Activated CD8-positive, alpha-beta T cell treated with anti-CD3 and anti-CD28 coated beads for 36 hours (primary cell): ENCODE measurements around the gene LTBP4. TPM values are rescaled to one million over a fixed set of nuclear protein-coding genes. Genes with fewer than 3 reads are reported as not detected.

Experiments
- ATAC-seq: fragments of 200-7000 bp; cut with Tn5 transposase; one replicate; pipeline ENCODE4 v1.10.0; 2021; ENCODE audit warnings: mild to moderate bottlenecking, moderate library complexity
- CTCF ChIA-PET: fragments of 350-600 bp; sonication (Branson Sonifier 250); formaldehyde crosslinking; loops from one replicate; lab custom pipeline; 2021; ENCODE audit warnings: antibody characterized with exemption; lab: Charles Lee
- POLR2A ChIA-PET: fragments of 350-600 bp; sonication (Branson Sonifier 250); formaldehyde crosslinking; loops from one replicate; lab custom pipeline; 2021; ENCODE audit warnings: antibody characterized with exemption; lab: Charles Lee
- DNase-seq: peaks from one replicate; pipeline ENCODE4 v3.0.0-alpha.2; 2020
- H3K27ac Mint-ChIP-seq: one replicate; pipeline ENCODE4 v1.8.0; 2021; ENCODE audit warnings: mild to moderate bottlenecking, mixed read lengths
- H3K27me3 Mint-ChIP-seq: one replicate; pipeline ENCODE4 v1.8.0; 2021; ENCODE audit warnings: mixed read lengths
- H3K36me3 Mint-ChIP-seq: one replicate; pipeline ENCODE4 v1.8.0; 2021; ENCODE audit warnings: low read depth, mixed read lengths
- H3K4me1 Mint-ChIP-seq: one replicate; pipeline ENCODE4 v1.8.0; 2021; ENCODE audit warnings: low read depth, mixed read lengths
- H3K4me3 Mint-ChIP-seq: one replicate; pipeline ENCODE4 v1.8.0; 2021; ENCODE audit warnings: mild to moderate bottlenecking, moderate library complexity, mixed read lengths
- H3K9me3 Mint-ChIP-seq: one replicate; pipeline ENCODE4 v1.8.0; 2021; ENCODE audit warnings: mixed read lengths
- CTCF ChIP-seq: fragments of 200-600 bp; IDR thresholded peaks from one replicate; pipeline ENCODE4 v1.8.0; 2022; ENCODE audit warnings: antibody characterized with exemption, mild to moderate bottlenecking
- intact Hi-C: fragments of 100-400 bp; cut with micrococcal nuclease; formaldehyde crosslinking; loops from one replicate; pipeline ENCODE4 v1.10.0; 2022
- total RNA-seq, 2 experiments: library from RNA; stranded (reverse); gene quantifications; one replicate each; pipeline ENCODE4 v1.2.3, GENCODE V29; 2021

Gene LTBP4
- total RNA-seq, 2 experiments from 2014 or later = 117 to 121 TPM

GRCh38 chr19:40581531-40581930 is 19.6 kb upstream of the LTBP4 start:
- Mint-ChIP-seq H3K9me3 (no peaks in the 10 kb centered on the region), H3K27ac (no peak overlapping the region), H3K36me3 (peaks cover 39% of the 10 kb centered on the region), H3K4me3 (no peak overlapping the region), H3K4me1 (peaks cover 21% of the 10 kb centered on the region), H3K27me3 (no peaks in the 10 kb centered on the region)
- ATAC-seq (no peak), DNase-seq (no peak)
- no peak for TF ChIP-seq CTCF
- ChIA-PET CTCF (interaction anchor here (1.0 kb wide), 1 partner anchor 17 kb away, joined by 4 read pairs; no protein-coding TSS in a partner anchor), POLR2A (no interaction called here)
- intact Hi-C loops = no loop called here

- intact Hi-C loops = no loop called here
- ChIA-PET CTCF (interaction anchor here (1.0 kb wide), 1 partner anchor 16 kb away, joined by 4 read pairs; no protein-coding TSS in a partner anchor), POLR2A (interaction anchor here (0.6 kb wide), 1 partner anchor 46 kb away, joined by 3 read pairs; no protein-coding TSS in a partner anchor)
- no peak overlapping the region for H3K27ac Mint-ChIP-seq
- no peaks in the 10 kb centered on the region for H3K9me3 Mint-ChIP-seq
- ATAC-seq (no peak), DNase-seq (no peak)
- peaks cover 19% of the 10 kb centered on the region for H3K4me1 Mint-ChIP-seq
- no peak for TF ChIP-seq CTCF
- H3K36me3 Mint-ChIP-seq = peaks cover 39% of the 10 kb centered on the region
- H3K27me3 Mint-ChIP-seq = no peaks in the 10 kb centered on the region
- H3K4me3 Mint-ChIP-seq = no peak overlapping the region
These were observed 18.7 kb upstream of the LTBP4 start for GRCh38 chr19:40582467-40582866.

GRCh38 chr19:40583283-40583682 is 17.9 kb upstream of the LTBP4 start:
- no peak for ATAC-seq
- Mint-ChIP-seq H3K27me3 (no peaks in the 10 kb centered on the region), H3K27ac (no peak overlapping the region), H3K9me3 (no peaks in the 10 kb centered on the region), H3K36me3 (peaks cover 35% of the 10 kb centered on the region), H3K4me3 (no peak overlapping the region), H3K4me1 (peaks cover 10% of the 10 kb centered on the region)
- ChIA-PET POLR2A (no interaction called here), CTCF (no interaction called here)
- intact Hi-C loops = no loop called here
- no peak for DNase-seq
- no peak for TF ChIP-seq CTCF

- Mint-ChIP-seq H3K9me3 (no peaks in the 10 kb centered on the region), H3K36me3 (peaks cover 31% of the 10 kb centered on the region), H3K4me3 (no peak overlapping the region), H3K27ac (no peak overlapping the region), H3K4me1 (peaks cover 6% of the 10 kb centered on the region), H3K27me3 (no peaks in the 10 kb centered on the region)
- POLR2A ChIA-PET = no interaction called here
- TF ChIP-seq CTCF = peak; percentile 17
- DNase-seq = no peak
- CTCF ChIA-PET = no interaction called here
- ATAC-seq = no peak
- intact Hi-C loops = no loop called here
These were observed 17.2 kb upstream of the LTBP4 start for GRCh38 chr19:40584007-40584406.

- no peaks in the 10 kb centered on the region for H3K9me3 Mint-ChIP-seq
- peak overlapping the region; percentile 39 for H3K27ac Mint-ChIP-seq
- no peaks in the 10 kb centered on the region for H3K27me3 Mint-ChIP-seq
- H3K36me3 Mint-ChIP-seq = peaks cover 31% of the 10 kb centered on the region
- H3K4me1 Mint-ChIP-seq = peaks cover 6% of the 10 kb centered on the region
- no peak for TF ChIP-seq CTCF
- intact Hi-C loops = no loop called here
- ATAC-seq (no peak), DNase-seq (no peak)
- ChIA-PET POLR2A (interaction anchor here (0.6 to 1.4 kb wide), 3 partner anchors 10 to 35 kb away, joined by 3 to 5 read pairs (median 3); no protein-coding TSS in a partner anchor), CTCF (interaction anchor here (1.1 to 1.7 kb wide), 3 partner anchors 13 to 50 kb away, joined by 4 to 5 read pairs (median 5); no protein-coding TSS in a partner anchor)
- H3K4me3 Mint-ChIP-seq = no peak overlapping the region
These were observed 15.8 kb upstream of the LTBP4 start for GRCh38 chr19:40585241-40585981.
